GM04503 (cell line): ENCODE results near the gene RBM12.

Source experiments
- DNase-seq: peaks from one replicate; pipeline ENCODE4 v3.0.0-alpha.2; 2012; ENCODE audit warnings: low read depth

The RBM12 gene

DNA sequence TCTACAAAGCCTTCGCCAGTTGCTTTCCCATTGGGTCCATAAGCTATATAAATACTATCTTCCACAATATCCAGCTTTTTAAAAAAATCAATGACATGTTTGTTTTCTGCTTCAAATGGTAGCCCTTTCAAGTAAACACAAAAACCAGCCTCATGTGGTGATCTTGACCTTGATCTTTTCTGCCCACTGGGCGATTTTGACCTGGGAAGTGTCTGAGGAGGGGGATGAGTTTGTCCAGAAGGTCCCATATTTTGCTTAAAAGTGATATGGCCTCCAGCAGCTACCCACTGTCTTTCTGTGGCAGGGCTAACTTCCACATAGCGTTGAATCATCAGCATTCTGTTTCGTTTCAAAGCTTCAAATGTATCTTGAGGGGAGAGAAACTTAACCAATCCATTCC, 10.8 kb downstream of the RBM12 start:
- DNase-seq: no peak

DNA sequence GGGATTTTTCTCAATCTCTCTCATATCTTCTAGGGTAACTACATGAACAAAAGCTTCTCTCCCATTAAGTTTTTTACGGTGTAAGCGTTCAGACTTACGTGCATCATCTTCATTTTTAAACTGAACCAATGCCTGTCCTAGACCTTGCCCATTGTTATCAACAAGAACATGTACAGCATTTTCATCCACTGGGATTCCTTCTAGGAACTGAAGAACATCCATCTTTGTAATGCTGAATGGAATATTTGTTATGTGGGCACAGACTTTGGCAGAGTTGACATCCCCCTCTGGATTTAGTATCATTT, 11.3 kb downstream of the RBM12 start:
- DNase-seq: no peak

DNA sequence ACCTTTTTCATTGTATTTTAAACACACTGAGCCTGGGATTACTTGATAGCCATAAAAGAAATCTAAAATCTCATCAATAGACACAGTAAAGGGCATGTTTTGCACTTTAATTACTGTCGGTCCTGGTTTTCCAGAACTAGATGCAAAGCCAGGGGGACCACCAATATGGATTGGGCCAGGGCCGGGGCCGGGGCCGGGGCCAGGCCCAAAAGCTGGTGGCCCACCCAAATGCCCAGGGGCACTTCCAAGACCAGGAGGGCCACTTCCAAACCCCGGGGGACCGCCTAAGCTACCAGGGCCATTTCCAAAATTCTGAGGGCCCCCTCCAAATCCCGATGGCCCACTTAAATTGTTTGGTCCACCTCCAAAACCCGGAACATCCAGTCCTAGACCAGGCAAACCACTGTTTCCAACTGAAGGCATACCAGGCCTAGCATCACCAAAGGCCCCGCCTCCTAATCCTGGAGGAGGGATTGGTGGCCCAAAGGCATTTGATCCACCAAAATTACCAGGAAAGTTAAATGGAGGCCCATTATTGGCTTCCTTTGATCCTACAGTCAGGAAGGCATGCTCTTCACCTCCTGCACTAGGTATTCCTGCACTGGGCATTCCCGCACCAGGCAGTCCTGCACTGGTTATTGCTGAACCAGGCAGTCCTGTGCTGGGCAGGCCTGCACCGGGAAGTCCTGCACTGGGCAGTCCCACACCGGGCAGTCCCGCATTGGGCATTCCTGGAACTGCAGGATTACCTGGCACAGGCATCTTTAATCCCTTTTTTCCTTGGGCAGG, 11.9 kb downstream of the RBM12 start:
- DNase-seq: no peak

DNA sequence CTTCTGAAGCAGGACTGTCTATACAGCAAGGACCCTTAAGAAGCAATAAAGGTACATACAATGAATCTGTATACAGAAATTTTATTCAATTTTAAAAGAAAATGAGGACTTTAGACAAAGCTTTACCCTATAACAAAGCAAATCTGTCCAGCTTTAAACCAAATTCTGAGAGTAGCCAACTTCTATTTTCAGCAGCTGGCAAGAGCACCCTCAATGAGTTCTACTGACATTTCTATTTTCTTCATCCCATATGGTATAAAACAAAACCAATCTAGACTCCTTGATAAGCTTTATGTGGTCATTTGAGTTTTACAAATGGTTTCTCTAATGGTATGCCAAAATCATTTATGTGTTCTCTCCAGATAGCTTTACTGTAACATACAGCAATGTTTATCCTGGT, 12.7 kb downstream of the RBM12 start:
- no peak for DNase-seq

DNA sequence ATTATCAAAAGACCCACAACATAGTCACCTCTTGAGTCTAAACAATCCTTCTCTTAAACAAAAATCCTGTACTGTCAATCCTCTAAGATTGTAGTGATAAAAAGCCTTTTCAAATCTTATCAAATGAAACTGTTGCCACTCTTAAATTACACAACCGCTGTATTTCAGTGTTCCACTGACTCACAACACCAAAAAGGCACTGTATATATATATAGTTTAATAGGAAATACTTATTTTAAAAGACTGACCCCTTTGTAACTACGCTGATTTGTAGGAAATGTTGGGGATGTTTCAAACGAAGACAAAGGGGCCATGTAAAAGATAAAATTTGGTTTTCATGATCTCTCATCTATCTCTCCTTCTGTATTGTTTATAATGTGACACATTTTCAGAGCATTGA, 14.1 kb downstream of the RBM12 start:
- DNase-seq: no peak

DNA sequence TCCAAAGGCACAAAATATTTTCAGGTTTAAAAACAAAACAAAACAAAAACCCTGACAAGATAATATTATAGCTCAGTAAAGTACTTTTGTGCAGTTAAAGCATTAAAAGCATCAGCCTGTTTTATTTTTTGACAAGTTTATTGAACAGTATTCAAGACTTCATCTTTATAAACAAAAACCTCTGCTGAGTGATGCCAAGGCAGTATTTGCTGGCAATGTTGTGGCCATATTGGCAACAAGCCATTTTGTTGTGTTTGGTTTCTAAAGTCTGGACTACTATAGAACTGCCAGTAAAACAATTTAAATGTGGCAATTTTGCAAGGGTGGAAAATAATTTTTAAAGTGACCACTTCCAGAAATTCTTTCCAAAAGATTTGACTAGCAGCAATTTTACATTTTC, 15.9 kb downstream of the RBM12 start:
- no peak for DNase-seq

DNA sequence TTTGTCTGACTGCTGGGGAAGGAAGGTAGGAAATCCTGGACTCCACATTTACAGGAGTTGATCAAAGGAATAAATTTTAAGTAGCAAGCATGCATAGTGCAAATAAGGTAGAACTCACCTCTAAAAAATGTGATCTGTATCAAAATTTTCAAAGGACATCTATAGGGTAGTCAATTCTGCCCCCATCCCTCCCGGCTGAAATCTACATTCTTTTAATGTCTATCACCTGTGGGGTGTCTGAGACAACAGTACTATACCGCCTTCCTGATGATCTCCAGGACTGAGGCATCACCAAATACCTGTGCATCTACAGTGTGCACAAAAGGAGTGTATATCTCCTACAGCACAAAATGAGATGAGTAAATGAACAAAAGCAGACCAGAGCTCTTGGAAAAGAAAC, 19.9 kb downstream of the RBM12 start:
- DNase-seq: no peak

DNA sequence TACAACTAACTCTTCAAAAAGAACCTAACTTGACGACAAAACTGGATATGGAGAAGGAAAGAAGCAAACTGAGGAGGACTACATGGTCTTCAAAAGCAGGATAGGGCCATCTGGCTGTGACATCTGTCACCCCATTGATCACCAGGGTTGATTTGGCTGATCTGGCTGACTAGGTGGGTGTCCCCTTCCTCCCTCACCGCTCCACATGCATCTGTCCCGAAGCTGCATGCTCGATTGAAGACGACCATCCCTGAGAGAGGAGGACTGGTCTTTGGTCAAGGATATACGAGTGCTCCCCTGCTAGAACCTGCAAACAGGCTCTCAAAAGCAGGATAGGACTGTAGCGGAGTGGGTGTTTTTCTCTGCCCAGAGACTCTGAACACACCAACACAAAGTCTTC, 21.7 kb downstream of the RBM12 start:
- DNase-seq: no peak

DNA sequence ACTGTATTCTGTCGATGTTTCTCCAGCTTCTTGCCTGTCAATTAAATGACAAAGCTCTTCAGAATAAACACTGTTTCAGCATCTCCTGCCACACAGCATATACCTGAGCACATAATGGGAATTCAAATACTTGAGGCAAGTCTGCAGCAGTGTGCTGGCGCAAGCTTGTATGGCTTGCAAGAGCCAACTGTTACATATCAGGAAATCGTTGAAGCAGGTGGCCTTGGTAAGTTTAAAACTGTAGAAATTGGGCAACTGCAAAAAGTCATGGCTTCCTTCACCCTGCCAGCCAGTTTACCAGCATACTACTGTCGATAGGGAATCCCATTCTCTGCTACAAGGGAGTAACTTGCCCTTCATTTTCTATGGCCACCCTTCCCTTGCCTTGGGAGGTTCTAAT, 23.0 kb downstream of the RBM12 start:
- DNase-seq: no peak

DNA sequence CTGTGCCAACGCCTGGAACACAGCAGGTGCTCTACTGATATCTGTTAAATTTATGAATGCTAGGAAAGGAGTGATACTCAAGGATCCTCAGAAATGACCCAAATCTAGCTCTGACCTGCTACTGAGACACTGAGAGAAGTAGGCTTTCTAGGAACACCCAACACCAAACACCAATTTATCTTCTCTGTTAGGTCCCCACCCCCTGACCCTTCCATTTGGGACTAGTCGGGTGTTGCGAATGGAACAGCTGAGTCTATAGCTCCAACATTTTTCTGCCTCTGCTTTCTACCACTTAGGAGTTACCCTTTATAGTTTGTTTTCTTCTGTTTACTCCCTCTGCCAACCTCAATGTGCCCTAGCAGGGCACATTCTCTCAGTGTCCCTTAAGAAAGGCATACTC, 24.0 kb downstream of the RBM12 start:
- no peak for DNase-seq

DNA sequence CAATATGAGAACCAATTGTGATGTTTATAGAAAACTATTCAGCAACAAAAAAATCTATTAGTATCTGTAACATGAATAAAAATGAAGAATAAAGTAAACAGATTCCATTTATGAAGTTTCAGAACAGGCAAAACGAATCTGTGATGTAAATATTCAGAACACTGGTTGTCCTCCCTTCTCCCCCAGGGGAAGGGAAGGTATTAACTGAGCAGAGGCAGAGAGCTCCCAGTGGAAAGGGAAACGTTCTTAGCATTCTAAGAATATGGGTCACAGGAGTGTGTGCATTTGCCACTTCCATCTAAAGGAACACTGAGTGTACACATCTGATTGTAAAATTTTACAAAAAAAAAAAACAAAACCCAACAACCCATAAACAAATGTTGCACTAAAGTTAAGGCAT, 25.9 kb downstream of the RBM12 start:
- DNase-seq: no peak

DNA sequence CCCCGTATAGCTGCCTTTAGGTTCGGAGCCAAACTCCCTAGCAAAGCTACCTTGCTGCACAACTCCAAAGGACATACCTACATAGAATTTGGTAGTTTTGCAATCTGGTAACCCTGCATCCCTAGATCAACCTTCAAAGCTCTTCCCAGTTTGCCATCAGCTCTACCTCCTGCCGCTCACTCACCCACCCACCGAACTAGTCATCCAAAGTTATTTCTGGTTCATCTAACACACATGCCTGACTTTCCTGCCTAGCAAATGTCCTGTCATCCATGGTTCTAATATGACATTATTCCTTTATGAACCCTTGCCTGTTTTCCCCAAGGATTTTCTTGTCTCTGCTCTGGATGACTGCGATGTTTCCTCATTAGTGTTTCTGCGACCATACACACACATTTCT, 27.4 kb downstream of the RBM12 start:
- DNase-seq: no peak

DNA sequence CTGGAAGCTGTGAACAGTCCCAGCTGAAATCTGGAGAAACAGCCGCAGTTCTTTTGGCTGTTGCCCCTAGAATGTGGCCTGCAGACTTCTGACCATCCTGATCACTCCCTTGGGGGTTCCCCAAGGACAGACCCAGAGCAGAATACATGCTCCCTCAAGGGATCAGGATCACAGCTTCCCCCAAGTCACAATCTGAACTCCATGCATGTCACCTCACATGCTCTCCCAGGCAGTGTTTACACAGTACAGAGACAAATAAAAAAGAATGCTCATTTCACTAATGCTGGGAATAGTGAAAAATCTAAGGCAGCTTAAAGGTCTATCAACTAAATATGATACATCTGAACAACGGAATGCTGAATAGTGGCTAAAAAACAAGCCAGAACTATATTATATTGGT, 28.6 kb downstream of the RBM12 start:
- no peak for DNase-seq

DNA sequence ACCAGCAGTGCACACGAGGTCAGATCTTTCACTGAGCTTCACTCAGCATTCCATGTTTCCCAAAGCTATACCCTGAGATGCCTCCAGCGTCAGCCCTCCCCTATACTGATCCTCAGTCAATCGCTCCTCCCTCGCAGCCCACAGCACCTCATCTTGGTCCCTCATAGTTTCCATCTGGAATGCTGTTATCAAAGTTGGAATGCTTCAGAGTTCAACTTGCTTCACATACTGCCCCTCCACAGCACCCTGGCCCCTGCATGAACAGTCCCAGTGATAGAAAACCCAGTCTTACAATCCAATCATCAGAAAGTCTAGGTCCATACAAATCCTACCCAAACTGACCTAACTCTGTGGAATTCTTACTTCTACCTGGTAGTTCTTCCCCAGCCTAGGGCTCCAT, 29.0 kb downstream of the RBM12 start:
- no peak for DNase-seq

DNA sequence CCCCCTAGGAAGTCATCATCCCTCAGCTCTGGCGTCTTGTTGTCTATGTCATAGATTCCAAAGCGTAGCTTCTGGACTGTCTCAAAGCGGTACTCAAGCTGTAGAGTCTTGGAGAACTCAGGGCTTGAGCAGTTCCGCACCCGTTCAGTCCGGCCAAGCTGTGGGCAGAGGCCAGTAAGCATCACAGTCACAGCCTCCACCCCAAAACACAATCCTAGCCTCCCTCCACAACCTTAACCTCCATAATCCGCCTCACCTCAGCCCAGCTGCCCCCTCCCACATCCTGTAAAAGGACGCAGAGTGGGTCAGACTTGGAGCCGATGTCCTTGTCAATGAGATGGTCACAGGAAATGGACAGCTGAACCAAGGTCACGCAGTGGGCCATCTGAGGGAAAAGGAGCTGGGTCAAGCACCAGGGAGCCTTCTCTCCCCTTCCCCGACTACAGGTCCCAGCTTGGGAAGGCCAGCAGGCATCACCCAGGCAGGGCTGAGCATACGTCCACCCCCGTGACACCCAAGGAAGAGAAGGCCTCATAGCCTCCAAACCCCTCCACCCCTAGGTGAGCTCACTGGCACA, 32.1 kb downstream of the RBM12 start:
- no peak for DNase-seq

DNA sequence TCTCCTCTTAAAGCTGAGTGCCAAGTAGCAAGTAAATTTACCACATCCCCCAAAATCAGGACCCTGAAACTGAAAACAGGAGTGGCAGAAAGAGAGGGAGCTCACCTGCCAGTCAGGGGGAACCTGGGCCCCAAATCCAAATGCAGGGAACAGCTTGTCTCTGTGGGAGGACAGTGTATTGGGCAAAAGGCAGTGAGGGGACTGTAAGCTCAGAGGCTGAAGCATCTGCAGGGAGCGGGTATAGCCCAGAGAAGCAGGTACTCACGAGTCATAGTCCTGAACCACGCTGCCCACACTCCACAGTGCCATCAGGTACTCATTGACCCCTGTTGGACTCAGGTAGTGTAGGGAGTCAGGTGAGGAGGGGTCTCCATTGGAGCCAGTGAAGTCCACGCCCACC, 34.1 kb downstream of the RBM12 start:
- DNase-seq: no peak

DNA sequence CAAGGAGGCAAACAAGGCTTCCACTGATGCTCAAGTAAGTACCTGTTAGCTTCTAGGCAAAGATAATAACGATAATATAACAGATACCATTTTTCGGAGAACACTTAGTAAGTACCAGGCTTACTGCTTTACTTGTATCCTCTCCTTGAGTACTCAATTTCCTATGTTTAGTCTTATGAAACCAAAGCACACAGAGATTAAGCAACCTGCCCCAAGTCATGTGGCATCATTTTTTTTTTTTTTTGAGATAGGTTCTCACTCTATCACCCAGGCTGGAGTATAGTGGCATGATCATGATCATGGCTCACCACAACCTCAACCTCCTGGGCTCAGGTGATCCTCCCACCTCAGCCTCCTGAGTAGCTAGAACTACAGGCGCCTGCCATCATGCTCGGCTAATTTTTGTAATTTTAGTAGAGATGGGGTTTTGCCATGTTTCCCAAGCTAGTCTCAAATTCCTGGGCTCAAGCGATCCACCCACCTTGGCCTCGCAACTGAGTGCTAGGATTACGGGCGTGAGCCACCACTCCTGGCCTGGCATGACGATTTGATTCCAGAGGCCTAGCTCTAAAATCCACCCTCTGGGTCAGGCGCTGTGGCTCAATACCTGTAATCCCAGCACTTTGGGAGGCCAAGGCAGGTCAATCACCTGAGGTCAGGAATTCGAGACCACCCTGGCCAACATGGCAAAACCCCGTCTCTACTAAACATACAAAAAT, 35.1 kb downstream of the RBM12 start:
- DNase-seq: no peak

DNA sequence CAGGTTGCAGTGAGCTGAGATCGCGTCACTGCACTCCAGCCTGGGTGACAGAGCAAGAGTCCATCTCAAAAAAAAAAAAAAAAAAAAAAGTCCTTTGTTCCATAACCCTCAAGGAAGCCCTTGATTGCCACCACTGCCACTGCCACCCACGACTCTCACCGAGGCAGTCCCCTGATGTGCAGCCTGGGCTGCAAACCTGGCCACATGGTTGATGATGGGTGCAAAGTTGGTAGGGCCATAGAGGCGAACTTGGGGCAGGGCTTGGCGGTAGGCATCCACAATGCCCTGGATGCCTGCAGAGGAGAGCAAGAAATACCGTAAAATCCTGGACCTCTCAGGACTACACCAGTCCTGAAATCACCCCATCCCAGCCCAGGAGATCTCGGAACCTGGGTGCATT, 37.6 kb downstream of the RBM12 start:
- no peak for DNase-seq

DNA sequence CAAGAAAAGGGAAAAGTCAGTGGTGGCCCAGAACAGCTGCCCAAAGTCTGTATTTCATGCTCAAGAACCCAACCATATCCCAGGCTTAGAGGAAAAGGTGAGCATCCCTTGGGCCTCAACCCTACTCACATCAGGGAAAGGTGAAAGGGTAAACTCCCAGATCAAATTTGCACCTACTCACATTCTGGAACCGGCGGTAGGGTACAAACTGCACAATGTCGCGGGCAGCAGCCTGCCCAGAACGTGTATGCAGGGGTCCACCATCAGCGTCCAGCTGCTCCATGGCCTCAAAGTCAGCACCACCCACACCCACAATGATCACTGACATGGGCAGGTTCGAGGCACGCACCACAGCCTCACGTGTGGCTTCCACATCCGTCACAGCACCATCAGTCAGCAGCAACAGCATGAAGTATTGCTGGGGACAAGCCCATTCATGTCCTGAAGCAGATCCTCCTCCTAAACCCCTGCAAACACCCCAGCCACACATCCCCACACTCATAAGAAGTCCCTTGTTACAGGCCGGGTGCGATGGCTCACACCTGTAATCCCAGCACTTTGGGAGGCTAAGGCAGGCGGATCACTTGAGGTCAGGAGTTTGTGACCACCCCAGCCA, 38.2 kb downstream of the RBM12 start:
- DNase-seq: no peak

DNA sequence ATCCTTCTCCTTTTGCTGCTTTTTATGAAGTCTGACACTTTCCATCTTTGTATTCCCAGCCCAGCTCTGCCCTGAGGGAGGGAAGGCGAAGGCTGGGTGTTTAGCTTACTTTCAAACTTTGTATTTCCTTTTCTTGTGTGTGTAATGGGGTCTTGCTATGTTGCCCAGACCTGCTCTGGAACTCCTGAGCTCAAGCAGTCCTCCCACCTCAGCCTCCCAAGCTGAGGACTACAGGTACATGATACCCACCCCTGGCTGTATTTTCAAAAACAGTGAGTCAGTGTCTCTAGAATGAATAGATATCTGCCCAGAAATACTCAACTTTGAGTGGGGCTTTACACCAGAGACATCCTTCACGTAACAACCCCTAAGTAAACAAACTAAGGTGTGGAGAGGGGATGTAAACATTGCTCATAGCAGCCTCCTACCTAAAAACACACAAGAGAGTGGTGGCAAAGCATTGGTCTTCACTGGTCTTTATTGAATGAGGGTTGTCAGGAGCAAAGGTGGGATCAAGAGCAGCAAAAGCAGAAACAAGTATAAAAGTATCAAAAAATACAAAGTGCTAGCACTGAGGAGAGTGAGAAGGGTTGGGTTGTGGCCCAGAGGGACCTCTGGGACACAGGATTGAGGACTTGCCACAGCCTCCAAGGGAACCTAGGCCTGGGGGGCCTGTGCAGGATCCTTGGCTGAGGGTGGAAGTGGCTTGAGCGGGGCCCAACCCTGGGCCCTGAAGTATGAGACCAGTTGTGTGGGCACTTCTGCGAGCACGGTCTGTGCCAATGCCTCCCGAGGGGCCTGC, 38.9 kb downstream of the RBM12 start:
- DNase-seq: no peak

DNA sequence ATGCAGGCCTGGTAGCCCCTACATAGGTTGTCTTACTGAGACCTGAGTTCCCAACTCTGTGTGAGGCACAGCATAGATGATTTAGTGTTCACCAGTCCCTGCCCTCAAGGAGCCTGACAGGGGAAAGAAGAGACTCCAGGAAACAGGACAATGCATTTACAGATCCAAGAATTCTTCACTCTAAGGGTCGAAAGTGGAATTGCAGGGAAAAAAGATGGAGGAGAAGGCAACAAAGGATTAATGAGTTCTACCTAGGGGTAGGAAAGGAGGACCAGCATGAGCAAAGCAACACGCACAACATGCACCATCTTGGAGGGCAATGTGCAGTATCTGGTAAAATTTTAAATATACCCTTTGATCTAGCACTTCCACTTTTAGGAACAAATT, 43.1 kb downstream of the RBM12 start:
- DNase-seq: no peak

DNA sequence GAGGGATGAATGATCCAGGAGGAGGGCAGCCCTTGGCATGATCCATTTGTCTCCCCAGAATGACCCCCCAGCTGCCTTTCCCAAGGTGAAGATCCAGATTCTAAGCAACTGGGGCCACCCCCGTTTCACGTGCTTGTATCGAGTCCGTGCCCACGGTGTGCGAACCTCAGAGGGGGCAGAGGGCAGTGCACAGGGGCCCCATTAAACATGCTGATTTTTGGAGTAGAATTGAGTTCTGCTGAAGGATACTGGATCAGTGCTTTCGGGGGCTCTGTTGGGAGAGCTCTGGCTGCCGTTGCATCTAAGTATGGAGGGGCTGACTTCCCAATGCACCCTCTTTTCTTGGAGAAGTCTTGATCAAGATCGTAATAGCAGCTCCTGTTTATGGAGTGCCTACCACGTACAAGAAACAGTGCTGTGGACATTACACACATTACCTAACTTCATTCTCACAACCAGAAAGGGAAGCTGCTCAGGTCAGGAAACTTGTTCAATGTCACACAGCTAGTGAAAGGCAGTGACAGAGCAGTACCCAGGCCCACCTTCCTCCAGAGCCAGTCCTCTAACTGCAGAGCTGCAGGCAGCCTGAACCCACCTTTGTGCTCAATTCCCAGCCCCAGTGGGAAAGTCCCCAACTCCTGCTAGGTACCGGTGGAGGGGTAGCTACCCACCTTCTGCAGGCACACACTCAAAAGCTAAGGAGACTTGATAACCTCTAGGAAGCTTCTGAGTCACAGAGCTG, 43.7 kb downstream of the RBM12 start:
- no peak for DNase-seq
